K562 (cell line): ENCODE data around the gene RPL22.

Experiments
- CEBPZ ChIP-seq: fragments of 150-350 bp; IDR thresholded peaks from 2 replicates; pipeline ENCODE4 v1.6.1; 2014; ENCODE audit warnings: low read depth, mild to moderate bottlenecking, low read length, borderline replicate concordance
- CTBP1 ChIP-seq: fragments of 450-650 bp; IDR thresholded peaks from 2 replicates; pipeline ENCODE4 v1.6.1; 2016; ENCODE audit warnings: borderline replicate concordance
- CTCF ChIP-seq, 3 experiments: IDR thresholded peaks in 2 of 3; conservative IDR thresholded peaks in 1 of 3; 2 replicates each; pipeline ENCODE4 v1.5.1; 2011 to 2012; ENCODE audit warnings: low read length in 3 of 3, mild to moderate bottlenecking in 3 of 3, control low read depth in 2 of 3, improper control_type of control experiment in 1 of 3, inconsistent platforms in 1 of 3, low read depth in 1 of 3, mixed read lengths in 1 of 3, moderate library complexity in 1 of 3; ENCODE audit not compliant: insufficient read depth in 2 of 3
- EP300 ChIP-seq: IDR thresholded peaks from 2 replicates; pipeline ENCODE4 v1.6.1; 2012; ENCODE audit warnings: low read length, improper control_type of control experiment
- KDM5B ChIP-seq: fragments of 200-600 bp; sonication (generic); IDR thresholded peaks from 2 replicates; pipeline ENCODE4 v1.6.1; 2012; ENCODE audit warnings: low read depth, mild to moderate bottlenecking, moderate library complexity, low read length, control low read depth, inconsistent platforms; ENCODE audit not compliant: insufficient replicate concordance
- PCBP2 ChIP-seq: fragments of 200-400 bp; formaldehyde crosslinking; IDR thresholded peaks from 2 replicates; pipeline ENCODE4 v1.6.1; 2018; ENCODE audit warnings: low read length, low read depth, mild to moderate bottlenecking, moderate library complexity; ENCODE audit not compliant: poor library complexity, severe bottlenecking
- POLR2A ChIP-seq: fragments of 450-650 bp; conservative IDR thresholded peaks from 2 replicates; pipeline ENCODE4 v1.6.1; 2016
- POLR2AphosphoS5 ChIP-seq: IDR thresholded peaks from 2 replicates; pipeline ENCODE4 v1.6.1; 2011; ENCODE audit warnings: mild to moderate bottlenecking, low read depth, low read length, moderate library complexity; ENCODE audit not compliant: control insufficient read depth, insufficient read depth
- TARDBP ChIP-seq: fragments of 450-650 bp; IDR thresholded peaks from 2 replicates; pipeline ENCODE4 v1.6.1; 2016
- ZZZ3 ChIP-seq: fragments of 450-650 bp; IDR thresholded peaks from 2 replicates; pipeline ENCODE4 v1.6.1; 2016; ENCODE audit warnings: antibody characterized with exemption, mild to moderate bottlenecking, moderate library complexity
- TF ChIP-seq, protein P1 (sequence below): sonication (generic); formaldehyde crosslinking; IDR thresholded peaks from 2 replicates; pipeline ENCODE4 v1.9.0; 2022; ENCODE audit warnings: mild to moderate bottlenecking, missing genetic modification reagents
- TF ChIP-seq, protein P2 (sequence below), 2 experiments: fragments of 450-650 bp; IDR thresholded peaks; 2 replicates each; pipeline ENCODE4 v1.6.1; 2016; ENCODE audit warnings: mild to moderate bottlenecking in 2 of 2, borderline replicate concordance in 1 of 2, low read depth in 1 of 2, moderate library complexity in 1 of 2

- TF ChIP-seq PCBP2, result no peak
- TF ChIP-seq POLR2AphosphoS5, result no peak
- no peak for TF ChIP-seq CEBPZ
- TF ChIP-seq POLR2A, result no peak
- no peak for TF ChIP-seq CTBP1
- TF ChIP-seq EP300, result no peak
- no peak for TF ChIP-seq CTCF (IDR thresholded peaks at IDR 0.05 in 2 of 3, conservative IDR thresholded peaks at IDR 0.05 in 1 of 3; ENCODE audit: insufficient read depth in 2 of 3, low read depth in 1 of 3, low read length in 3 of 3)
- TF ChIP-seq KDM5B, result no peak
- TF ChIP-seq, protein P1, sequence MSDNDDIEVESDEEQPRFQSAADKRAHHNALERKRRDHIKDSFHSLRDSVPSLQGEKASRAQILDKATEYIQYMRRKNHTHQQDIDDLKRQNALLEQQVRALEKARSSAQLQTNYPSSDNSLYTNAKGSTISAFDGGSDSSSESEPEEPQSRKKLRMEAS (CRISPR knock-in tag), result no peak
- TF ChIP-seq TARDBP, result no peak
- TF ChIP-seq, protein P2, sequence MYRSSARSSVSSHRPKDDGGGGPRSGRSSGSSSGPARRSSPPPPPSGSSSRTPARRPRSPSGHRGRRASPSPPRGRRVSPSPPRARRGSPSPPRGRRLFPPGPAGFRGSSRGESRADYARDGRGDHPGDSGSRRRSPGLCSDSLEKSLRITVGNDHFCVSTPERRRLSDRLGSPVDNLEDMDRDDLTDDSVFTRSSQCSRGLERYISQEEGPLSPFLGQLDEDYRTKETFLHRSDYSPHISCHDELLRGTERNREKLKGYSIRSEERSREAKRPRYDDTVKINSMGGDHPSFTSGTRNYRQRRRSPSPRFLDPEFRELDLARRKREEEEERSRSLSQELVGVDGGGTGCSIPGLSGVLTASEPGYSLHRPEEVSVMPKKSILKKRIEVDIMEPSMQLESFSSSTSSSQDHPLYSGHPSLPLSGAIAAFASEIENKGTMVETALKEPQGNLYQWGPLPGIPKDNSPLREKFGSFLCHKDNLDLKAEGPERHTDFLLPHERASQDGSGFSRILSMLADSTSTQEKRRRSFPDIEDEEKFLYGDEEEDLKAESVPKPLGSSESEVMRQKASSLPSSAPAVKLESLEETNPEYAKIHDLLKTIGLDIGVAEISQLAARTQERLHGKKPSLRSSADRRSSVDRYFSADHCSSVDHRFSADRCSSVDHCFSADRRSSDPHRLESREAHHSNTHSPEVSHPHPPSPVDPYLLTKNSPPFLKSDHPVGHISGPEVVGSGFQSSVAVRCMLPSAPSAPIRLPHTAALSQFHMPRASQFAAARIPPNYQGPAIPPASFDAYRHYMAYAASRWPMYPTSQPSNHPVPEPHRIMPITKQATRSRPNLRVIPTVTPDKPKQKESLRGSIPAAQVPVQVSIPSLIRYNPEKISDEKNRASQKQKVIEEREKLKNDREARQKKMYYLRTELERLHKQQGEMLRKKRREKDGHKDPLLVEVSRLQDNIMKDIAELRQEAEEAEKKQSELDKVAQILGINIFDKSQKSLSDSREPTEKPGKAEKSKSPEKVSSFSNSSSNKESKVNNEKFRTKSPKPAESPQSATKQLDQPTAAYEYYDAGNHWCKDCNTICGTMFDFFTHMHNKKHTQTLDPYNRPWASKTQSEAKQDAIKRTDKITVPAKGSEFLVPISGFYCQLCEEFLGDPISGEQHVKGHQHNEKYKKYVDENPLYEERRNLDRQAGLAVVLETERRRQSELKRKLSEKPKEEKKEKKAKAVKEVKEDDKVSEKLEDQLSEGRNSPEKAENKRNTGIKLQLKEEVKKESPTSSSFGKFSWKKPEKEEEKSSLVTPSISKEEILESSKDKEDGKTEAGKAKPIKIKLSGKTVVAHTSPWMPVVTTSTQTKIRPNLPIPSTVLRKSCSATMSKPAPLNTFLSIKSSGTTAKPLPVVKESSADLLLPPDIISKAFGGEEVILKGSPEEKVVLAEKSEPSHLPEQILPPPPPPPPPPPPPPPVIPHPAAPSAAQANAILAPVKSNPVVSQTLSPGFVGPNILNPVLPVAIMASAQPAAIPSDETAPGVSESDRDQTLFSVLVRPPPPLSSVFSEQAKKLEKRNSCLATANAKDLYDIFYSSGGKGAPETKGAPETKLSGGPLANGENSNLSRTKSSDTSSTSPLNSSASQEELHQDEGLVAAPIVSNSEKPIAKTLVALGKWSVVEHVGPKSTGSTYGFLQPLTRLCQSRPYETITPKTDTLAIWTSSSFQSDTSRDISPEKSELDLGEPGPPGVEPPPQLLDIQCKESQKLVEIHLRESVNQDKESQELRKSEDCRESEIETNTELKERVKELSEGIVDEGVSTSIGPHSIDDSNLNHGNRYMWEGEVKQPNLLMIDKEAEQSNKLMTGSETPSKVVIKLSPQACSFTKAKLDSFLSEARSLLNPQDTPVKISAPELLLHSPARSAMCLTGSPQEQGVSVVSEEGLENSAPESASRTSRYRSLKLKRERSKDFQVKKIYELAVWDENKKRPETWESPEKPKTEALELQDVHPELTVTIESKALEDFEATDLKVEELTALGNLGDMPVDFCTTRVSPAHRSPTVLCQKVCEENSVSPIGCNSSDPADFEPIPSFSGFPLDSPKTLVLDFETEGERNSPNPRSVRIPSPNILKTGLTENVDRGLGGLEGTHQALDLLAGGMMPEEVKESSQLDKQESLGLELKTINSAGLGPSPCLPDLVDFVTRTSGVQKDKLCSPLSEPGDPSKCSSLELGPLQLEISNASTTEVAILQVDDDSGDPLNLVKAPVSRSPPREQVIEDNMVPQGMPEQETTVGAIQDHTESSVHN (IDR thresholded peaks at IDR 0.05; ENCODE audit: borderline replicate concordance in 1 of 2, low read depth in 1 of 2), result no peak
- no peak for TF ChIP-seq ZZZ3
Measured at GRCh38 chr1:6206520-6206855, 7.1 kb upstream of the RPL22 start.
